ENCODE data around the gene SOX13.

The SOX13 gene

DNA sequence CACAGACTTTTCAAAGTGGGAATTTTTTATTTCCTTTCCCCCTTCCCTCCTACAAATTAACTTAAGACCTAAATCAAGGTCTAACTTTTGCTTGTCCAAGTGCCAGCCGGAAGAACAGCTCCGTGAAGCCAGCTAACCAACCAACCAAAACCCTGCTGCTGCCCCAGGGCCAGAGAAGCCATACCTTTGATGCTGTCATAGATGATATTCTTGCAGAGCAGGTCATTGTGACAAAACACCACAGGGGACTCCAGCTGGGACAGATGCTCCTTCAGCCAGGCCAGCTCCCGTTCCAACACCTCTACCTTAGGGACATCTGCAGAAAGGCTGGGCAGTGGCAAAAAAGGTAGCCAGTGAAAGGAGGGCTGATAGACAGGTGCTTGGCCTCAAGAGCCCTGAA lies 68.2 kb downstream of the SOX13 start:
- Histone ChIP-seq H3K4me3 (no peak overlapping the region), H3K27ac (no peak overlapping the region)
- DNase-seq (ENCODE audit: low spot score): no peak
- TF ChIP-seq, protein P1, sequence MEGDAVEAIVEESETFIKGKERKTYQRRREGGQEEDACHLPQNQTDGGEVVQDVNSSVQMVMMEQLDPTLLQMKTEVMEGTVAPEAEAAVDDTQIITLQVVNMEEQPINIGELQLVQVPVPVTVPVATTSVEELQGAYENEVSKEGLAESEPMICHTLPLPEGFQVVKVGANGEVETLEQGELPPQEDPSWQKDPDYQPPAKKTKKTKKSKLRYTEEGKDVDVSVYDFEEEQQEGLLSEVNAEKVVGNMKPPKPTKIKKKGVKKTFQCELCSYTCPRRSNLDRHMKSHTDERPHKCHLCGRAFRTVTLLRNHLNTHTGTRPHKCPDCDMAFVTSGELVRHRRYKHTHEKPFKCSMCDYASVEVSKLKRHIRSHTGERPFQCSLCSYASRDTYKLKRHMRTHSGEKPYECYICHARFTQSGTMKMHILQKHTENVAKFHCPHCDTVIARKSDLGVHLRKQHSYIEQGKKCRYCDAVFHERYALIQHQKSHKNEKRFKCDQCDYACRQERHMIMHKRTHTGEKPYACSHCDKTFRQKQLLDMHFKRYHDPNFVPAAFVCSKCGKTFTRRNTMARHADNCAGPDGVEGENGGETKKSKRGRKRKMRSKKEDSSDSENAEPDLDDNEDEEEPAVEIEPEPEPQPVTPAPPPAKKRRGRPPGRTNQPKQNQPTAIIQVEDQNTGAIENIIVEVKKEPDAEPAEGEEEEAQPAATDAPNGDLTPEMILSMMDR (IDR thresholded peaks at IDR 0.05): no peak

DNA sequence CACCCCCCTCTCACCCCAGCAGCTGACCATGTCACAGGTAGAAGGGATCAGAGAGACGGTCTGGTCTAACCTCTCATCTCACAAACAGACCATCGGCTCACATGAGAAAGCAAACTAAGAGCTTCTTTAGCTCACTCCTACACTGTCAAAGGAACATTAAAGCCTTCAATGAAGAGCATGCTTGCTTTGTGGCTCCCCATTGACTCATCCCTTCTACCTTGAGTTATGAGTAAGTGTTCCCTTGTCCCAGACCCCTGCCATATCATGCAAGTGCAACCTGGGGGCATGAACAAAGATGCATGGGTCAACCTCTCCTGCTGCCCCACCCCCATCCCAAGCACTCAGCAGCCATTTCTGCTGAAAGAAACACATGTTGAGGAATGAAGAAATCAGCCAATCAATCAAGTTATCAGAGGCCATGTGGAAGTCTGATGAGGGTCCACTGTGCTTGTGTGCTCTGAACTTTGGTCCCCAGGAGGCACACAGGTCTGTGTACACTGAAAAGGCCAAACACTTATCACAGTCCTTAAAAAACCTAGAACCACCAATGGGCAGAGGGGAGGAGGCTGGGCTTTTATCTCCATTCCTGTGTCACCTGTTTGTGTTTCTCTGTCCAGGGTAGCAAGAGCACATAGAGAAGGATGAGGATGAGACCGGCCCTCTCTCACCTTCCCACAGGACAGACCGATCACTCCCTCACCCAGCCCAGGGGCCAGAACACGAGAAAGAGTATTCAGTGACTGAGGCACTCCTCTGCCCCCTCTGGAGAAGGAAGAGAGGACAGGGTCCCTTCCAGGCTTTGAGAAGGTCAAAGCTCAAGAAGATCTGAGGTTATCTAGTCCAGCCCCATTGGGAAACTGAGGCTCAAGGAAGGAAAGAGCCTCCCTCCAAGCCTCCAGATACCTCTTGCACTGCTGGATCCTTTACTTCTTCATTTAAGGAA lies 69.4 kb downstream of the SOX13 start:
- Histone ChIP-seq H3K4me3 (no peak overlapping the region), H3K27ac (no peak overlapping the region)
- no peak for DNase-seq (ENCODE audit: low spot score)
- TF ChIP-seq, protein P1 (IDR thresholded peaks at IDR 0.05): no peak

DNA sequence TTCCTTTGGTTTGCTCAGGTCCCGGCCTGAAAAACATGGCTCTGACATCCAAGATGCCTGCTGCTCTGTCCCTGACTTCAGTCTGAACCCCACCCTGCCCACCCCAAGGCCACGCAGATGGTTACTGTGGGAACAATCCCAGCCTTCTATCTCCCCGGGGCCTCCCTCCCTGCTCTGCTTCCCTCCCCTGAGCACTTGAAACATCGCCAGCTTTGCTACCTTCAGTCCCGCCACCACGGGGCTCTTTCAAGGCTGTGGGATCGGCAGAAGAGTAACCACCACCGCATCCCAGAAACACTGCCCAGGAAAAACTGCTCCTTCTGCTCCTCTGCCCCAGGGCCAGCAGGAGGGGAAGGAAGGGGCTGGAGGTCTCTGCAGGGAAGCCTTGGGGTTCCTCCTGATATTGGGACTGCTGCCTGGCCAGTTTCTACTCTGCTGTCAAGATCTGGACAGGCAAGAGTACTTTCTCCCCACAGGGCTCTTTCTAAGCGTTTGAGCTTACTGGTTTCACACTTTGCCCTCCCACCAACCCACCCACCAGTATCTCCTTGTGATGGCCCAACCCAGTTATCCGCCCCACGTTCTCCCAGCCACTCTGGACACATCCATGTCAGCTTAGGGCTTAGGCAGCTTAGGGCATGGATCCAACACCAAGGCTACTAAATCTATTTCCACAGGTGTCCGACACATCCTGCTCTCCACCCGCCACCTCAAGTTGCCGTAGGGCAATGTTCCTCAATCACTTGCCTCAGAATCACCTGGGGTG lies 70.5 kb downstream of the SOX13 start:
- DNase-seq (ENCODE audit: low spot score): no peak
- TF ChIP-seq, protein P1 (IDR thresholded peaks at IDR 0.05): no peak
- no peak overlapping the region for H3K4me3 ChIP-seq
- no peak overlapping the region for H3K27ac ChIP-seq

DNA sequence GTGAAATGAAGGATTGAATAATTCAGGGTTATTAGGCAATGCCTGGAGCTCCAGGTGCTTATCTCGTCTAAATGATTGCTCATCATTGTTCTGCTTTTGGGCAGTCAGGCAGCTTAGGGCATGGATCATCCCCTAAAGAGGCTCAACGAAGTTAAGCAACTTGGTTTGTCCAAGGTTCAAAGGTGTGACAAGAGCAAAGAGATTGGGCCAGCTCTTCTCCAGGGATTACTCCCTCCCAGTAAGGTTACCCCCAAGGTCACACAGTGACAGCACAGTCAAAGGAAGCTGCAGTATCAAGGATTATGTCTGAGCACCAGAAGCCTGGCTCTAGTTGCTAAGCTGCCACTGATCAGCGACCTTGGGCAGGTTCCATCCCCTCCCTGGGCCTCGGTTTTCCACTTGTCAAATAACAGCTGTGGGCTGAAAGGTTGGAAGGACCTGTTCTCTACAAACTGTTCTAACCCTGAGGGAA lies 72.2 kb downstream of the SOX13 start:
- TF ChIP-seq, protein P1 (IDR thresholded peaks at IDR 0.05): no peak
- no peak for DNase-seq (ENCODE audit: low spot score)
- Histone ChIP-seq H3K27ac (no peak overlapping the region), H3K4me3 (no peak overlapping the region)

DNA sequence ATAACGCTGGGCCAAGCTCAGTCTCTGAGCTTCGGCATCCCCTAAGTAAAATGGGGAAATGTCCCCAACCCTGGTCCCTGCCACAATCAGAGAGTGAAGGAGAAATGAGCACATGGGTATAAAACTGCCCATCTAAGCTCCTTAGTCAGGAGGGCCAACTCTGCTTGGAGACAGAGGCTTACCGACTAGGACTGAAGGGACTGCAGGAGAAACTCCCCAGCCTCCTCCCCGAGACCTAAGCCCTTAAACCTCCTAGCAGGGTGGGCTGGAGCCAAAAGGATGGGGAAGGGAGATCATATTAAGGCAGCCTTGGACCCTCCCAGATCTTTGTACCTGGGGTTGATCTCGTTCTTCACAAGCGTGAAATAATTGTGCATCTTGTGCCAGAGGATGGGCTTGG lies 73.4 kb downstream of the SOX13 start:
- no peak overlapping the region for H3K4me3 ChIP-seq
- H3K27ac ChIP-seq: no peak overlapping the region
- no peak for DNase-seq (ENCODE audit: low spot score)
- TF ChIP-seq, protein P1 (IDR thresholded peaks at IDR 0.05): no peak

DNA sequence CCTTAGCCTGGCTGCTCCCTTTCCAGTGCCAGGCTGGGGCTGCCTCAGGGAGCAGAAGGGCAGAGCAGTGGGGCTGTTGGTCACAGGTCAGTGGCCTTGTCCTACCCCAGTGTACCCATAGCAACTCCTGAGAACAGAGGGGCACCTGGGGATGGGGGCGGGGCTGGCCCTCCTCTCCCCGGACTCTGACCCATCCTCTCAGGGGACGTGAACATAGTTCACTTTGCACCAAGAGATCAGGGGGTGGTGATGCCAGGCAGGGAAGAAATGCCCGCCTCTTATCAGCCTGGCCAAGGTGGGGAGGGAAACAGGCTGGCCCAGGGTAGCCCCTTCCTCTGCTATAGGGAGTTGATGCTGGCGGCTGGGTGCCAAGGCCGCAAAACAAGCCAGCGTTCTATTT lies 74.0 kb downstream of the SOX13 start:
- Histone ChIP-seq H3K4me3 (no peak overlapping the region), H3K27ac (no peak overlapping the region)
- TF ChIP-seq, protein P1 (IDR thresholded peaks at IDR 0.05): no peak
- DNase-seq (ENCODE audit: low spot score): no peak

Data from coronary artery (tissue), 2 donors.